NCI-H1417 (cell line): ENCODE data around the gene ITPR1.

ENCODE experiments used
- DNase-seq, 3 experiments: peaks; one replicate each; lab custom pipeline; 2025; lab: John Stamatoyannopoulos, UW

The ITPR1 gene

GRCh38 chr3:4895838-4896237 lies 402.7 kb downstream of the ITPR1 start:
- DNase-seq, result no peak
